ENCODE results near the gene FAHD2B.
"Not testable (repeated sequence)": the region's sequence is repeated elsewhere in the genome, so short reads cannot be mapped to it uniquely, and the experiment has no call there.

Gene FAHD2B

GRCh38 chr2:97068074-97068473, 26.6 kb downstream of the FAHD2B start:
- no peak for DNase-seq (ENCODE audit: low read depth)

GRCh38 chr2:97067279-97068004, 27.2 kb downstream of the FAHD2B start:
- DNase-seq (ENCODE audit: low read depth) = no peak

GRCh38 chr2:97066030-97066429, 28.7 kb downstream of the FAHD2B start:
- not testable (repeated sequence) for DNase-seq (ENCODE audit: low read depth)

GRCh38 chr2:97062020-97062419, 32.7 kb downstream of the FAHD2B start:
- not testable (repeated sequence) for DNase-seq (ENCODE audit: low read depth)

GRCh38 chr2:97059782-97060181, 34.9 kb downstream of the FAHD2B start:
- DNase-seq (ENCODE audit: low read depth) = not testable (repeated sequence)

GRCh38 chr2:97056150-97056549, 38.5 kb downstream of the FAHD2B start:
- not testable (repeated sequence) for DNase-seq (ENCODE audit: low read depth)

GRCh38 chr2:97050032-97050431, 44.6 kb downstream of the FAHD2B start:
- DNase-seq (ENCODE audit: low read depth) = not testable (repeated sequence)

- DNase-seq (ENCODE audit: low read depth) = not testable (repeated sequence)
These were observed 46.2 kb downstream of the FAHD2B start for GRCh38 chr2:97048448-97048847.

- not testable (repeated sequence) for DNase-seq (ENCODE audit: low read depth)
These were observed 48.0 kb downstream of the FAHD2B start for GRCh38 chr2:97046676-97047075.

- DNase-seq (ENCODE audit: low read depth) = not testable (repeated sequence)
These were observed 48.7 kb downstream of the FAHD2B start for GRCh38 chr2:97045895-97046499.

All from T-helper 22 cell (primary cell).